HG02840 (cell line): Measurements from ENCODE around the gene ENTPD7.
A peak's percentile ranks its signal among the peaks of the same experiment; 100 is the strongest.
"Not testable (repeated sequence)": the region's sequence is repeated elsewhere in the genome, so short reads cannot be mapped to it uniquely, and the experiment has no call there.

Source experiments
- ATAC-seq: cut with Tn5 transposase; IDR thresholded peaks from one replicate; pipeline ENCODE4 v1.9.1; 2021; ENCODE audit warnings: mild to moderate bottlenecking, moderate library complexity, moderate number of reproducible peaks; ENCODE audit not compliant: unreplicated experiment, low FRiP score

ENTPD7 gene

GRCh38 chr10:99682752-99683151 is 23.4 kb downstream of the ENTPD7 start:
- ATAC-seq, result no peak

GRCh38 chr10:99685597-99685967 is 26.3 kb downstream of the ENTPD7 start:
- peak; percentile 75 for ATAC-seq

DNA sequence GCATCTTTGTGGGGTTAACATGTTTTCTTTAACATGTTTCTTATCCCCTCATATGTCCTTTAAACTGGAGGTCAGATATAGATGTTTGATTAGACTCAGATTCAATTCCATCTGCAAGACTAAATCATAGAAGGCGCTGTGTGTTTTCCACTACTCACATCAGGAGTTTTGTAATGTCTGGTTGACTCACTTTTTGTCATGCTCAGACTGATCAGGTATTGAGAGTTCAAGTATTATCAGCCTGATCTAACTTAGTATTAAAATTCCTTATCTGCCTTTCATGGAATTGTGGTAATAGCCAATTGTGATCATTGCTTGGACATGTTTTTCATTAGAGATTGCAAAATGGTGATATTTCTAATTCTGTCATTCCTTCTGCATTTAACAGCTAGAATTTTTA is 30.2 kb downstream of the ENTPD7 start:
- ATAC-seq, result no peak

DNA sequence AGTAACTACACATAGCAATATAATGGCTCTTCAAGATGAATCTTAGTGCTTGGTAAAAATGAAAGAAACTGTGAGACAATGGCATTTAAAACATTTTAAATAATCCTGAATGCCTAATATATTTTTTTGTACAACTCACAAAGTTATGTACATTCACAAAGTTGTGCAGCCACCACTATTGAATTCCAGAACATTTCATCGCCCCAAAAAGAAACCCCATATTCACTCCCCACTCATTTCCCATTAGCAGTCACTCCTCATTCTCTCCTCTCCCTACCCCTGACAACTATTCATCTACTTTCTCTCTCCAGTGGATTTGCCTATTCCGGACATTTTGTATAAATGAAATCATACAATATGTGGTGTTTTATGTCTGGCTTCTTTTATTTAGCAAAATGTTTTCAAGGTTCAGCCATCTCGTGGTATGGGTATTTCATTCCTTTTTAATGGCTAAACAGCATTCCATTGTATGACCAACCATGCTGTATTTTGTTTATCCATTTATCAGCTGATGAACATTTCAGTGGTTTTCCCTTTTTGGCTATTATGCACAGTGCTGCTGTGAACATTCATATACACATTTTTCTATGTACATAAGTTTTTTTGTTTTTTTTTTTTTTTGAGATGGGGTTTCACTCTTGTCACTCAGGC is 34.7 kb downstream of the ENTPD7 start:
- no peak for ATAC-seq

DNA sequence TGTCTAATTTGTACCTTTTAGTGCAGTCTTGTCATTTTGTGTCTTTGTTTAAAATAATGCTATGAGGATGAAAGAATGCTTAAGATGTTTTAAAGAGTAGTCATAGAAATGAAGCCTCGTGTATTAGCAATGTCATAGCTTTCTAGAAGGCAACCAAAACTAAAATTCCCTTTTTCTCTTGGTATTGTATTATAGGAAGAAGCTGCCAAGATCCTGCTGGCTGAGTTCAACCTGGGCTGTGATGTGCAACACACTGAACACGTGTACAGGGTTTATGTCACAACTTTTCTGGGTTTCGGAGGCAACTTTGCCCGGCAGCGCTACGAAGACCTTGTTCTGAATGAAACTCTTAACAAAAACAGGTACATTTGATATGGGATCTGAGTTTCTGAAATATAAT is 36.5 kb downstream of the ENTPD7 start:
- no peak for ATAC-seq

DNA sequence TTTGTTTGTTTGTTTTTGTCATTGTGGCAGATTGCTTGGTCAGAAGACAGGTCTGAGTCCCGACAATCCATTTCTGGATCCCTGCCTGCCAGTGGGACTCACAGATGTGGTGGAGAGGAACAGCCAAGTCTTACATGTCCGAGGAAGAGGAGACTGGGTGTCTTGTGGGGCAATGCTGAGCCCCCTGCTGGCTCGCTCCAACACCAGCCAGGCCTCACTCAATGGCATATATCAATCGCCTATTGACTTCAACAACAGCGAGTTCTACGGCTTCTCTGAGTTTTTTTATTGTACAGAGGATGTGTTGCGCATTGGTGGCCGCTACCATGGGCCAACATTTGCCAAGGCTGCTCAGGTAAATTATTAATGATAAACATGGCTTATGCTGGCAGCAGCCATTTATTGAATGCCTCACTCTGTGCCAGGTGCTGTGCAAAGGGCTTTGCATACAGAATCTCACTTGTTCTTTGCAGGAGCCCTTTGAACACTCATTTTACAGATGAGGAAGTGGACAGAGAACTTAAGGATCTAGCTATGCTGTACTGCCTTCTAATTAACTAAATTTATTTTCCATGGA is 39.3 kb downstream of the ENTPD7 start:
- no peak for ATAC-seq

DNA sequence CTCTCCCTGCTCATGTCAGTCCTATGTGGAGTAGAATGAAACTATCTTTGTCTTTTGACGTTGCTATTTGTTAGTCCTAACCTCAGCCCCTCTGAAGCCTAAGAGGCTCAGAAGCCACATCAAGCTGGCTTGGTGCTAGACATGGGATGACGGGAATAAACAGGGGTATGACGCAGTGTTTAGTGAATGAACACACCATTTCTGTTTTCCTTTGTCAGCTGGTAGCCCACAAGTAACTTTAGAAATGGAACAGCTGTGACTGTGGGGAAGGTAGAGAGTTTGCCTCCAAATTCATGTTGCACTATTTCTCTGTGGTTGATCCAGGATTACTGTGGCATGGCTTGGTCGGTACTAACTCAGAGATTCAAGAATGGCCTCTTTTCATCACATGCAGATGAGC is 41.3 kb downstream of the ENTPD7 start:
- ATAC-seq, result no peak

GRCh38 chr10:99708428-99709012 is 49.2 kb downstream of the ENTPD7 start:
- ATAC-seq, result no peak

DNA sequence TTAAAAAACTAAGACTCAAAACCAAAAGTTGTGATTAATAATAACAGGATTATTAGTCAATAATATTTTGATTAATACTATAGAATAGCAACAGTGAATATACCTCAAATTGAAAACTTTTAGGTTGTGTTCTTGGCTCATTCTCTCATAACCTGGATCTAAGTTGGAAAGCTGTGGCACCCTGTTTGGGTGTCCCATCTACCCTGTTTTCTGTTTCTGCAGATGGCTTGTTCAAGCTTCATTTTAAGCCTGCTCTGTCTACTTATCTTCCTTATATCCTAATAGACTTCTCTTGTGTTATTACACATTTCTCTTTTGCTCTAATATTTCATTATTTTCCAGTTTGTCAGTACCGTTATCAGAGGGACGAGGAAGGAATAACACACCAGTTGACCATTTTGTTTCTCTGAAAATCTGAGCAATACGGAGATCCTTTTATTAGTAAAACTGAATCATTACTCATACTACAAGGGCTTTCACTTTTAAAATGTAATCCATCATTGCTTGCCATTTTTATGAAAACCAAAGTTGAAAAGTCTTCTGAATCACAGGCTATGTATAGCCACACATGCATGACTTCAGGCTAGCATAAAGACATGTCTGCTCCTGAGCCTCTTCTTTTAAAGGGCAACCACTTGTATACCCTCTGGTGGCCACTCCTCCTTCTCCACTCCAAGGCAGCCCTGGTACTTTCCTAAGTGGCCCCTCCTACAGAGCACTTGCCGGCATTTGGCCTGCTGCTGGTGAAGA is 50.3 kb downstream of the ENTPD7 start:
- ATAC-seq, result no peak

- ATAC-seq, result no peak
These were observed 51.9 kb downstream of the ENTPD7 start for GRCh38 chr10:99711129-99711719.

DNA sequence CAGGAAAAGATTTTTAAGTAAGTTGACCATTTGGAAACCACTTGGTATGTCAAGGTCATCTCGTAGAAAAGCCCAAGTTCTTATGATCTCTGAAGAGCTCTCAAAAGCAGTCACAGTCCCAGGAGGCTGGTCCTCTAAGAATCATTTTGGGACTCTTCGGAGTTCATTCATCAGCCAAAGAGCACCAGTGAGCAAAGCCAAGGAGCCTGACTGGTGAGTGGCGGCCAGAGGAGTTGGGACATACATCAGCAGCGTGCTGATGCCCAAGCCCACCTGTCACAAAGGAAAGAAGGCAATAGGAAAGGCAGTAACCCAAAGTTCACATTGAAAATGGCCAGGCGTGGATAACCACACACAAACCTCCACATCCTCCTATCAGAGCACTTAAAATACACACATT is 55.1 kb downstream of the ENTPD7 start:
- ATAC-seq, result no peak

GRCh38 chr10:99720387-99720786 is 61.1 kb downstream of the ENTPD7 start:
- no peak for ATAC-seq

DNA sequence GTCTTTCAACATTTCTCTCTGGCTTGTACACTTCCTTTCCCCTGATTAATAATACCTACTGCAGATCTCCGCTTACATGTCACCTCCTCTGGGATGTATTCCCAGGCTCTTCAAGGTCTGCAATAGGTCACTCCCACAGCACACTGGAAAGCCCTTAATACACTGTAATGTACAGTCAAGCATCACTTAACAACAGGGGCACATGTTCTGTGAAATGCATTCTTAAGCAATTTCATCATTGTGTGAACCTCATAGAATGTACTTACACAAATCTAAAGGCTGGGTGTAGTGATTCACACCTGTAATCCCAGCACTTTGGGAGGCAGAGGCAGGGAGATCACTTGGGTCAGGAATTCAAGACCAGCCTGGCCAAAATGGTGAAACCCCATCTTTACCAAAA is 70.7 kb downstream of the ENTPD7 start:
- ATAC-seq, result no peak

DNA sequence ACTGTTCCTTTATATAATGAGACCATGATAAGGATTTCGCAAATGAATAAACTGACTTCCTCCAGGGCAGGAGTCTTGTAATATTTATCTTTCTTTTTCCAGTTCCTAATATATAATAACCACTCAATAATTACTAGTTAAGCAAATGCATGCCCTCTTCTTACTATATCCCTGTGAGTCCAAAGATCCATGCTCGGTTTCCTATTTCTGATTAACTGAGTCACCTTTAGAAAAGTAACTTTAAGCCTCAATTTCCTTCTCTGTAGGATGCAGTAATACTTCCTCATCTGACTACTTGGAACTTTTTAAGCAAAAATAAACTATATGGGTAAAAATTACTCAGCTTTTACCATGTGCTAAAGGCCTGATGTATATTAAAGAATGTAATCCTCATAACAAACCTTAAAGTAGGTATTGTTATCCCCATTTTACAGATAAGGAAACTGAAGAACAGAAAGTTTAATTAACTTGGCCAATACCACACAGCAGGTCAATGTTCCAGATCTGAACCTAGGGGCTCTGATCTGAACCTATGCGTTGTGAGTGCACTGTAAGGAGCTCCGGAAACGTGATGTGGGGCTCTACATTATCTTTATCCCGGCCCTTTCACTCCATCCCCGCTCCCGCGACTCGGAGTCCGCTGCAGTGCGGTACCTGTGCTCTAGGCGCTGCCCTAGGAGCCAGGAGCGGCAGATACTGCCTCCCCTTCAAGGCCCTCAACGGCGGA is 72.2 kb downstream of the ENTPD7 start:
- ATAC-seq, result no peak

- peak; percentile 83 for ATAC-seq
These were observed 72.9 kb downstream of the ENTPD7 start, which contains the start of the genes COX15 and CUTC for GRCh38 chr10:99732033-99732842. COX15 (minus strand) TSS chr10:99732127; CDS start chr10:99732049, 78 bp downstream. CUTC (plus strand) TSS chr10:99732234; CDS start chr10:99732349, 115 bp downstream.

- no peak for ATAC-seq
These were observed 74.1 kb downstream of the ENTPD7 start for GRCh38 chr10:99733366-99733765.

GRCh38 chr10:99734111-99734510 is 74.8 kb downstream of the ENTPD7 start:
- ATAC-seq, result not testable (repeated sequence)

- no peak for ATAC-seq
These were observed 81.0 kb downstream of the ENTPD7 start for GRCh38 chr10:99740260-99740659.

- ATAC-seq, result no peak
These were observed 81.7 kb downstream of the ENTPD7 start for GRCh38 chr10:99740933-99741559.
